ENCODE data around the gene PLCL2. TPM values are rescaled to one million over a fixed set of nuclear protein-coding genes. Genes with fewer than 3 reads are reported as not detected.

The PLCL2 gene
- total RNA-seq, 1 experiment from 2014 or later: 32.1 TPM

GRCh38 chr3:17050071-17050470, 165.3 kb downstream of the PLCL2 start:
- H3K79me1 ChIP-seq (ENCODE audit: insufficient read depth, low read depth, low read length, poor library complexity, severe bottlenecking): no peaks in the 10 kb centered on the region
- no peak for TF ChIP-seq CTCF (conservative IDR thresholded peaks at IDR 0.05)
- no peak overlapping the region for H3K9ac ChIP-seq (ENCODE audit: extremely low read depth, insufficient read length, low read length)
- H4K20me1 ChIP-seq (ENCODE audit: control insufficient read depth, insufficient read depth, insufficient read length): no peaks in the 10 kb centered on the region
- Mint-ChIP-seq H3K4me3 (no peak overlapping the region), H3K9me3 (peaks cover 0 to 7% of the 10 kb centered on the region in 2 experiments; a peak in 3 of 5 replicates), H3K27me3 (ENCODE audit: low read depth) (no peaks in the 10 kb centered on the region), H3K36me3 (ENCODE audit: insufficient read depth in 1 of 3, low read depth in 3 of 3) (peaks cover 2 to 34% (median 16%) of the 10 kb centered on the region in 3 experiments; a peak in 5 of 7 replicates), H3K4me1 (peaks cover 33 to 34% of the 10 kb centered on the region in 2 experiments), H3K27ac (no peak overlapping the region)
- no peak overlapping the region for H2AK5ac ChIP-seq (ENCODE audit: insufficient read length, low read length)
- H2BK12ac ChIP-seq (ENCODE audit: insufficient read length, low read depth, low read length): no peak overlapping the region
- no peak overlapping the region for H4K8ac ChIP-seq (replicated peaks; ENCODE audit: insufficient read length, low read depth, low read length)
- H4K91ac ChIP-seq (ENCODE audit: insufficient read length, low read depth, low read length): no peak overlapping the region
- no peak overlapping the region for H2BK15ac ChIP-seq (ENCODE audit: low read depth, low read length)
- H3K27me3 ChIP-seq (ENCODE audit: insufficient read depth, low read length): no peaks in the 10 kb centered on the region; the same call in 1 of the 2 replicates
- H3K4ac ChIP-seq (ENCODE audit: low read depth, low read length): no peak overlapping the region
- no peak overlapping the region for H4K5ac ChIP-seq (ENCODE audit: insufficient read length, low read depth, low read length)
- H3K4me1 ChIP-seq (ENCODE audit: insufficient read depth, low read length): no peaks in the 10 kb centered on the region
- no peaks in the 10 kb centered on the region for H3K79me2 ChIP-seq (ENCODE audit: insufficient read depth, low read length)
- H2BK5ac ChIP-seq (ENCODE audit: insufficient read length, low read length): no peak overlapping the region
- no peak overlapping the region for H2AFZ ChIP-seq (ENCODE audit: low read length)
- no peak for DNase-seq
- no peak overlapping the region for H3K4me2 ChIP-seq (ENCODE audit: insufficient read depth, insufficient read length, low read length)
- no peak overlapping the region for H2BK20ac ChIP-seq (ENCODE audit: low read depth, low read length, poor library complexity, severe bottlenecking)
- no peak overlapping the region for H3T11ph ChIP-seq (ENCODE audit: low read length)
- H3K23ac ChIP-seq (ENCODE audit: insufficient read length, low read depth, low read length): no peak overlapping the region
- H3K23me2 ChIP-seq (ENCODE audit: insufficient read length, low read depth, low read length, poor library complexity, severe bottlenecking): no peaks in the 10 kb centered on the region
- no peak overlapping the region for H2BK120ac ChIP-seq (ENCODE audit: low read depth, low read length, poor library complexity, severe bottlenecking)
- H3K56ac ChIP-seq (ENCODE audit: insufficient read length, low read depth, low read length): no peak overlapping the region
- no peak overlapping the region for H3K27ac ChIP-seq (ENCODE audit: insufficient read length, low read depth, low read length)
- H3K9me3 ChIP-seq (ENCODE audit: control insufficient read depth, low read depth, low read length): no peaks in the 10 kb centered on the region
- no peak overlapping the region for H3K18ac ChIP-seq (ENCODE audit: insufficient read length, low read depth, low read length)
- no CpG with 5 or more reads among the region's 4 CpGs for WGBS (ENCODE audit: extremely low coverage, insufficient read length, low lambda C conversion rate)
- H3K14ac ChIP-seq (ENCODE audit: insufficient read depth, low read length): no peak overlapping the region
